Loucy (cell line): Measurements from ENCODE around the gene SH3PXD2B.

Experiments
- H2AFZ ChIP-seq: fragments of 200-600 bp; sonication (generic); 2 replicates; pipeline ENCODE4 v1.6.0; 2016; ENCODE audit warnings: antibody characterized with exemption, mild to moderate bottlenecking, low read length, moderate library complexity
- H3F3A ChIP-seq: fragments of 200-600 bp; 2 replicates; pipeline ENCODE4 v1.6.0; 2016; ENCODE audit warnings: antibody characterized with exemption, low read depth, mild to moderate bottlenecking
- H3K27me3 ChIP-seq: fragments of 200-600 bp; sonication (generic); 2 replicates; pipeline ENCODE4 v1.6.1; 2014; ENCODE audit warnings: low read length, mild to moderate bottlenecking; ENCODE audit not compliant: insufficient read depth, poor library complexity, severe bottlenecking
- H3K36me3 ChIP-seq: fragments of 200-600 bp; sonication (generic); 2 replicates; pipeline ENCODE4 v1.6.1; 2016; ENCODE audit warnings: low read length; ENCODE audit not compliant: insufficient read depth
- H3K4me1 ChIP-seq: fragments of 200-600 bp; sonication (generic); 2 replicates; pipeline ENCODE4 v1.5.1; 2014; ENCODE audit warnings: low read length, mild to moderate bottlenecking; ENCODE audit not compliant: insufficient read depth, poor library complexity, severe bottlenecking
- H3K4me2 ChIP-seq: fragments of 200-600 bp; sonication (generic); 2 replicates; pipeline ENCODE4 v1.6.0; 2014; ENCODE audit warnings: antibody characterized with exemption, low read length, low read depth, mild to moderate bottlenecking; ENCODE audit not compliant: poor library complexity, severe bottlenecking
- H3K4me3 ChIP-seq: fragments of 200-600 bp; sonication (generic); 2 replicates; pipeline ENCODE4 v1.5.1; 2014; ENCODE audit warnings: low read length, mild to moderate bottlenecking, mixed read lengths; ENCODE audit not compliant: poor library complexity, severe bottlenecking
- H3K79me2 ChIP-seq: fragments of 200-600 bp; sonication (generic); 2 replicates; pipeline ENCODE4 v1.6.1; 2014; ENCODE audit warnings: low read length; ENCODE audit not compliant: insufficient read depth
- H3K9ac ChIP-seq: fragments of 200-600 bp; sonication (generic); 2 replicates; pipeline ENCODE4 v1.6.0; 2014; ENCODE audit warnings: mild to moderate bottlenecking, low read depth, low read length, moderate library complexity; ENCODE audit not compliant: poor library complexity, severe bottlenecking
- H3K9me2 ChIP-seq: fragments of 200-600 bp; sonication (generic); replicated peaks from 2 replicates; pipeline ENCODE4 v1.6.1; 2016; ENCODE audit warnings: low read depth, low read length, mixed read lengths
- H3K9me3 ChIP-seq: fragments of 200-600 bp; sonication (generic); 2 replicates; pipeline ENCODE4 v1.6.1; 2014; ENCODE audit warnings: mild to moderate bottlenecking, antibody characterized with exemption, low read length, low read depth; ENCODE audit not compliant: insufficient read depth
- H4K20me1 ChIP-seq: fragments of 200-600 bp; sonication (generic); 2 replicates; pipeline ENCODE4 v1.6.0; 2014; ENCODE audit warnings: antibody characterized with exemption, low read length, mild to moderate bottlenecking; ENCODE audit not compliant: insufficient read depth, poor library complexity, severe bottlenecking
- CTCF ChIP-seq: fragments of 200-600 bp; sonication (generic); conservative IDR thresholded peaks from 2 replicates; pipeline ENCODE4 v1.5.1; 2014; ENCODE audit warnings: mild to moderate bottlenecking, antibody characterized with exemption, low read length
- EZH2phosphoT487 ChIP-seq: fragments of 200-600 bp; IDR thresholded peaks from 2 replicates; pipeline ENCODE4 v1.6.1; 2018; ENCODE audit warnings: antibody characterized with exemption, mild to moderate bottlenecking, moderate library complexity, borderline replicate concordance

SH3PXD2B gene

DNA sequence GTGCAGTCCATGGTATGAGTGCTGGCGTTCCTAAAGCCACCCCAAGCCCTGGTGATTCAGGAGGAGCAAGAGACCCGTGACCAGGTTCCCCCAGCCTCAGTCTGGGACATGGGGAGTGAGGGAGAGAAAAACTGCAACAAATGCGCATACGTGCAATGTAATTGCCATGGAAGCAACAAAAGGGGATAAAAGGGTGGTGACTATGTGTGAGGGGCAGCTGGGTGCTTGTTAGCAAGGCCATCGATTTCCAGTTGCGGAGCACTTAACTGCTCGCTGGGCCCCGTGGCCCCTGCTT is 709 bp upstream of the SH3PXD2B start:
- Histone ChIP-seq H3K4me3 (peak overlapping the region; percentile 71), H3K27me3 (no peaks in the 10 kb centered on the region), H2AFZ (peak overlapping the region; percentile 81), H3K9me2 (no peaks in the 10 kb centered on the region), H3K9me3 (no peaks in the 10 kb centered on the region), H3K79me2 (no peaks in the 10 kb centered on the region), H3K4me2 (peak overlapping the region; percentile 72), H3K36me3 (no peaks in the 10 kb centered on the region), H3K9ac (peak overlapping the region; percentile 58), H3K4me1 (peaks cover 3% of the 10 kb centered on the region), H4K20me1 (no peaks in the 10 kb centered on the region), H3F3A (no peaks in the 10 kb centered on the region)
- no peak for TF ChIP-seq CTCF
- TF ChIP-seq EZH2phosphoT487, result no peak

GRCh38 chr5:172453986-172454357 is 353 bp downstream of the SH3PXD2B start:
- Histone ChIP-seq H3K4me3 (peak overlapping the region; percentile 74), H3K9me3 (no peaks in the 10 kb centered on the region), H2AFZ (no peak overlapping the region), H3K4me1 (peaks cover 6% of the 10 kb centered on the region), H3K79me2 (no peaks in the 10 kb centered on the region), H3F3A (no peaks in the 10 kb centered on the region), H3K36me3 (no peaks in the 10 kb centered on the region), H4K20me1 (no peaks in the 10 kb centered on the region), H3K9me2 (no peaks in the 10 kb centered on the region), H3K9ac (peak overlapping the region; percentile 58), H3K4me2 (peak overlapping the region; percentile 74), H3K27me3 (no peaks in the 10 kb centered on the region)
- no peak for TF ChIP-seq EZH2phosphoT487
- no peak for TF ChIP-seq CTCF

GRCh38 chr5:172453206-172453985 is 929 bp downstream of the SH3PXD2B start:
- no peaks in the 10 kb centered on the region for H3K79me2 ChIP-seq
- H4K20me1 ChIP-seq, result no peaks in the 10 kb centered on the region
- no peaks in the 10 kb centered on the region for H3K36me3 ChIP-seq
- H3K9me2 ChIP-seq, result no peaks in the 10 kb centered on the region
- H3K4me3 ChIP-seq, result peak overlapping the region; percentile 74
- no peaks in the 10 kb centered on the region for H3F3A ChIP-seq
- no peaks in the 10 kb centered on the region for H3K27me3 ChIP-seq
- peaks cover 5% of the 10 kb centered on the region for H3K4me1 ChIP-seq
- H3K4me2 ChIP-seq, result peak overlapping the region; percentile 74
- TF ChIP-seq EZH2phosphoT487 (no peak), CTCF (no peak)
- H3K9ac ChIP-seq, result peak overlapping the region; percentile 58
- H3K9me3 ChIP-seq, result no peaks in the 10 kb centered on the region
- no peak overlapping the region for H2AFZ ChIP-seq
